ENCODE measurements around the gene NOP9.
A peak's percentile ranks its signal among the peaks of the same experiment; 100 is the strongest.

The NOP9 gene

GRCh38 chr14:24282736-24283135 is 16.9 kb upstream of the NOP9 start:
- no peak for DNase-seq (ENCODE audit: low spot score)
- no peak for FAIRE-seq

GRCh38 chr14:24283796-24284460 is 15.7 kb upstream of the NOP9 start:
- FAIRE-seq = no peak
- DNase-seq (ENCODE audit: low spot score) = no peak

- FAIRE-seq (no peak), DNase-seq (ENCODE audit: low spot score) (no peak)
Observed at GRCh38 chr14:24284501-24285035, 15.1 kb upstream of the NOP9 start.

- no peak for DNase-seq (ENCODE audit: low spot score)
- no peak for FAIRE-seq
Observed at GRCh38 chr14:24285351-24285750, 14.3 kb upstream of the NOP9 start.

- no peak for FAIRE-seq
- DNase-seq (ENCODE audit: low spot score) = no peak
Observed at GRCh38 chr14:24286996-24287395, 12.7 kb upstream of the NOP9 start.

GRCh38 chr14:24289649-24290280 is 9.9 kb upstream of the NOP9 start:
- DNase-seq (ENCODE audit: low spot score) (no peak), FAIRE-seq (no peak)

- FAIRE-seq = no peak
- DNase-seq (ENCODE audit: low spot score) = no peak
Observed at GRCh38 chr14:24290746-24291145, 8.9 kb upstream of the NOP9 start.

GRCh38 chr14:24291446-24292117 is 8.1 kb upstream of the NOP9 start:
- no peak for DNase-seq (ENCODE audit: low spot score)
- FAIRE-seq = no peak

- FAIRE-seq (no peak), DNase-seq (ENCODE audit: low spot score) (no peak)
Observed at GRCh38 chr14:24292118-24292807, 7.4 kb upstream of the NOP9 start.

- no peak for DNase-seq (ENCODE audit: low spot score)
- no peak for FAIRE-seq
Observed at GRCh38 chr14:24293525-24293924, 6.1 kb upstream of the NOP9 start.

- FAIRE-seq (no peak), DNase-seq (ENCODE audit: low spot score) (peak; percentile 70)
Observed at GRCh38 chr14:24296341-24297157, 3.1 kb upstream of the NOP9 start.

- peak; percentile 19 for DNase-seq (ENCODE audit: low spot score)
- FAIRE-seq = no peak
Observed at GRCh38 chr14:24297190-24297964, 2.3 kb upstream of the NOP9 start.

- DNase-seq (ENCODE audit: low spot score) = peak; percentile 59
- no peak for FAIRE-seq
Observed at GRCh38 chr14:24298892-24299254, 777 bp upstream of the NOP9 start.

GRCh38 chr14:24300326-24300980 is 803 bp downstream of the NOP9 start:
- no peak for FAIRE-seq

GRCh38 chr14:24304019-24304387 is 4.4 kb downstream of the NOP9 start:
- FAIRE-seq (no peak), DNase-seq (ENCODE audit: low spot score) (no peak)

More at GRCh38 chr14:24300326-24300980, 803 bp downstream of the NOP9 start:
- no peak for DNase-seq (ENCODE audit: low spot score)

GRCh38 chr14:24307156-24307574 is 7.5 kb downstream of the NOP9 start:
- FAIRE-seq (no peak), DNase-seq (ENCODE audit: low spot score) (no peak)

GRCh38 chr14:24307575-24308341 is 8.1 kb downstream of the NOP9 start, which contains the start of gene CIDEB:
CIDEB (minus strand) TSS chr14:24307977; CDS start chr14:24307858, 119 bp downstream.
- DNase-seq (ENCODE audit: low spot score) (peak; percentile 24), FAIRE-seq (no peak)

- DNase-seq (ENCODE audit: low spot score) (no peak), FAIRE-seq (no peak)
Observed at GRCh38 chr14:24308342-24309124, 8.9 kb downstream of the NOP9 start.
